KOPT-K1 (cell line): Measurements from ENCODE around the gene SIRT5.

Experiments used
- H3K27ac ChIP-seq: fragments of 200-600 bp; sonication (generic); 2 replicates; pipeline ENCODE4 v1.5.1; 2016; ENCODE audit warnings: antibody characterized with exemption, mild to moderate bottlenecking, low read depth, low read length; ENCODE audit not compliant: poor library complexity, severe bottlenecking
- H3K36me3 ChIP-seq: fragments of 200-600 bp; sonication (generic); 2 replicates; pipeline ENCODE4 v1.5.1; 2017; ENCODE audit warnings: antibody characterized with exemption, mild to moderate bottlenecking, low read length, moderate library complexity; ENCODE audit not compliant: insufficient read depth
- H3K9me3 ChIP-seq: fragments of 200-600 bp; sonication (generic); 2 replicates; pipeline ENCODE4 v1.5.1; 2017; ENCODE audit warnings: antibody characterized with exemption, low read length, mild to moderate bottlenecking; ENCODE audit not compliant: insufficient read depth, poor library complexity, severe bottlenecking

The SIRT5 gene

DNA sequence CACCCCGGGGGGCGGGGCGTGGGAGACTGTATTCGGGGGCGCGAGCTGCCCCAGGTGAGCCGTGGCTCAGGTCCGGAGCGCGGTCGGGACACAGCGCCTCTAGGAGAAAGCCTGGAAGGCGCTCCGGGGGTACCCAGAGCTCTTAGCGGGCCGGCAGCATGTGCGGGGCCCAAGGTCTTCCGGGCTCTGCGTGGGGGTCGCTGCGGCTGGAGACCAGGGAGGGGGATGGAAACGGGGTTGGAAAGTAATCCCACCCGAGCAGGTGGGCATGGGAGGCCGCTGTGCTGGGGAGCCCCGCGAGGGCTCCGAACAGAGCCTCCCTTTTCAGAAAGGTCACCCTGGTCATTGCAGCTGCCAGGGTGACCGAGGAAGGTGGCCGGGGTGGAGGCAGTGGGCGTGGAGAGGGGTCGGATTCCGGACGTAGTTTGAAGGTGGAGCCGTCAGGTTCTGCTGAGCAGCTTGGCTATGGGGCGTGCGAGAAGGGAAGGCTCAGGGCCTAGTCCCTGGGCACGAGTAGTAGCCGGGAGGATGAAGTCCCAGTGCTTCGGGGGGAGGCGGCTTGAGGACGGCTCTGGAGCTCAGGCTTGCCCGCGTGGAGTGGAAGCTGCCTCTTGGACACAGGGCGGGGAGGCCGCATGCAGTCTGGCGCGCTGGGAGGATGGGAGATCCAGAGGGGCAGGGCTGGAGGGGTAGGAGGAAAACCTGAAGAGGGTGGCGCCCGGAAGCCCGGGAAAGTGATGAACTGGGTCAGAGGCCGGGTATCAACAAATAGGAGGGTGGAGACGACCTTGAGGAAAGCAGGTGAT is at the start of gene SIRT5:
Gene SIRT5, plus strand, starts transcription at position 31 of the 806 bp plus-strand sequence. CDS start 9,510 bp downstream, outside the sequence.
- peak within 1 kb of the TSS; percentile 93 for H3K27ac ChIP-seq
- no peaks in the 10 kb centered on the region for H3K9me3 ChIP-seq
- no peaks in the 10 kb centered on the region for H3K36me3 ChIP-seq

DNA sequence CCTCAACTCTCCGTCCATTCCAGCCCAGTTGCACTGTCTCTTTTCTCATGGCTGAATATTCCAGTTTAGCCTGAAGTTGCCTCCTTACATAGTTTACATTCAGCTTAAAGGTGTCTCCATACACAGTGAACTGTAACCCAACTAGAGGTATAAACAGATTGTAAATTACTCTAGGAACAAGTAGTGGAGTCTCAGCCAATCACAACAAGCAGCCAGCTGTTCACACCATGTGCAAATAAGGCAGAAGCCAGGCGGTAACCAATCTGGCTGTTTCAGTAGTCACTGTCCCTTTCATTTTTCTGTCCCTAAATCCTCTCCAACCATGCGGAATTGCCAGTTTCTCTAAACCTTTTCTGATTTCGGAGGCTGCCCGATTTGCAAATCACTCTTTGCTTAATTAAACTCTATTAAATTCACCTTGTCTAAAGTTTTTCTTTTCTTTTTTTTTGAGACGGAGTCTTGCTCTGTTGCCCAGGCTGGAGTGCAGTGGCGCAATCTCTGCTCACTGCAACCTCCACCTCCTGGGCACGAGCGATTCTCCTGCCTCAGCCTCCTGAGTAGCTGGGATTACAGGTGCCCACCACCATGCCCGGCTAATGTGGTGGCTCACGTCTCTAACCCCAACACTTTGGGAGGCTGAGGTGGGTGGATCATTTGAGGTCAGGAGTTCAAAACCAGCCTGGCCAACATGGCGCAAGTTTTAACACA is 49.4 kb upstream of the SIRT5 start:
- no peaks in the 10 kb centered on the region for H3K36me3 ChIP-seq
- no peaks in the 10 kb centered on the region for H3K9me3 ChIP-seq
- H3K27ac ChIP-seq: no peak overlapping the region

- peak overlapping the region; percentile 59 for H3K27ac ChIP-seq
- H3K36me3 ChIP-seq: no peaks in the 10 kb centered on the region
- H3K9me3 ChIP-seq: no peaks in the 10 kb centered on the region
These were observed 48.1 kb upstream of the SIRT5 start for GRCh38 chr6:13526357-13526726.

DNA sequence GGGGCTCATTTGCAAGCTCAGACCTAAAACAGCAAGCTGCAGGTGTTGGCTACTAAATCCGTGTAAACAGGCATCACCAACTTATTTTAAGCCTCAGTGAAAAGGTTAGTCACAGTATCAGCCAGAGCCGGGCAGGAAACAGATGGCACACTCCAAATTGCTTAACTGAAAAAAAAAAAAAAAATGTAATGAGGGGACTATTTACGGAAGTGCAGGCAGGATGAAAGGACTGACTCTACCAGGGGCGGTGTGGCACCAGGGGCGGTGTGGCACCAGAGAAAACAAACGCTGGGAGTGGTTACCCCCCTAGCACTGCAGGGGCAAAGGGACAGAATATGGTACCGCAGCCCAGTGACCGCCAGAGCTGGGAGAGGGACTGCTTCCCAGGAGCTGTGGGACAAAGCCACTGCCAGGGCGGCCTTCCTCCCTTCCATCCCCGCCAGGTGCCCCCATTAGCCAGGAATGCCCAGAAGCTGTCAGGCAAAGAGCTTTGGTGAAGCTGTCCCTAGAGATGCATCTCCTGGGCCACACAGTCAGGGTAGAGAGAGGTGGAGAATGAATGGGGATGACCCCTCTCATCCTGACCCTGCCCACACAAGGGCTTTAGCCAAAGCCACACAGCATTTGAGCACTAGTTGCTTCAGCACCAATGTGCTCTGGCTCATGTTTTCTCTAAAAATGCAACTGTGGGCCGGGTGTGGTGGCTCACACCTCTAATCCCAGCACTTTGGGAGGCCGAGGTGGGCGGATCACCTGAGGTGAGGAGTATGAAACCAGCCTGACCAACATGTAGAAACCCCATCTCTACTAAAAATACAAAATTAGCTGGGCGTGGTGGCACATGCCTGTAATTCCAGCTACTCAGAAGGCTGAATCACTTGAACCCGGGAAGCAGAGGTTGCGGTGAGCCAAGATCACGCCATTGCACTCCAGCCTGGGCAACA is 47.4 kb upstream of the SIRT5 start:
- Histone ChIP-seq H3K9me3 (no peaks in the 10 kb centered on the region), H3K36me3 (no peaks in the 10 kb centered on the region), H3K27ac (peak overlapping the region; percentile 59)

DNA sequence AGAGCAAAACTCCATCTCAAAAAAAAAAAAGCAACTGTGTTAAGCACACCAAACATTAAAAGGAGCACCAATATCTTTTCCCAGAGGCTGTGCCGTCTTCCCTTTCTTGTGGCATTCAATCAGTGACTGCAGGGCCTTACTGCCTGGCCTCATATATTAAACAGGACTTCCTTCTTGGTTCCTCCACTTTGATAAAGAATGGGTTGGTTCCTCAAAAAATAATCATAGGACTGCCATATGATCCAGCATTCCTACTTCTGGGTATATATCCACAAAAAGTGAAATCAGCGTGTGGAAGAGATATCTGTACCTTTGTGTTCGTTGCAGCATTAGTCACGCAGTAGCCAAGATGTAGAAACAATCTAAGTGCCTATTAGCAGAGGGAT is 46.7 kb upstream of the SIRT5 start:
- no peaks in the 10 kb centered on the region for H3K9me3 ChIP-seq
- no peak overlapping the region for H3K27ac ChIP-seq
- H3K36me3 ChIP-seq: no peaks in the 10 kb centered on the region

DNA sequence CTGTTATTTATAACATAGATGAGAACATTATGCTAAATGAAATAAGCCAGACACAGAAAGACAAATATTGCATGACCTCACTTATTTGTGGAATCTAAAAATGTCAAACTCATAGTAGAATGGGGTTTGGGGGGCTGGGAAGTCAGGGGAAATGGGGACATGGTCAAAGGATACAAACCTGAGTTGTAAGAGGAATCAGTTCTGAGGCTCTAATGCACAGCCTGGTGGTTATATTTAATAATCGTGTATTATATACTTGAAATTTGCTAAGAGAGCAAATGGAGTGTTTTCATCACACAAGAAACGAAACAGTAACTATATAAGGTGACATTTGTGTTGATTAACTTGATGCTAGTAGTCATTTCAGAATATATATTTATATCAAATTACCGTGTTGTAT is 46.2 kb upstream of the SIRT5 start:
- Histone ChIP-seq H3K27ac (no peak overlapping the region), H3K36me3 (no peaks in the 10 kb centered on the region)

GRCh38 chr6:13528777-13529343 is 45.5 kb upstream of the SIRT5 start:
- H3K9me3 ChIP-seq: no peaks in the 10 kb centered on the region
- H3K36me3 ChIP-seq: no peaks in the 10 kb centered on the region
- no peak overlapping the region for H3K27ac ChIP-seq

More for the DNA sequence above, 46.2 kb upstream of the SIRT5 start:
- H3K9me3 ChIP-seq: no peaks in the 10 kb centered on the region

GRCh38 chr6:13531956-13532355 is 42.4 kb upstream of the SIRT5 start:
- Histone ChIP-seq H3K27ac (no peak overlapping the region), H3K36me3 (no peaks in the 10 kb centered on the region), H3K9me3 (no peaks in the 10 kb centered on the region)

GRCh38 chr6:13534536-13534935 is 39.9 kb upstream of the SIRT5 start:
- Histone ChIP-seq H3K36me3 (no peaks in the 10 kb centered on the region), H3K9me3 (no peaks in the 10 kb centered on the region), H3K27ac (no peak overlapping the region)

DNA sequence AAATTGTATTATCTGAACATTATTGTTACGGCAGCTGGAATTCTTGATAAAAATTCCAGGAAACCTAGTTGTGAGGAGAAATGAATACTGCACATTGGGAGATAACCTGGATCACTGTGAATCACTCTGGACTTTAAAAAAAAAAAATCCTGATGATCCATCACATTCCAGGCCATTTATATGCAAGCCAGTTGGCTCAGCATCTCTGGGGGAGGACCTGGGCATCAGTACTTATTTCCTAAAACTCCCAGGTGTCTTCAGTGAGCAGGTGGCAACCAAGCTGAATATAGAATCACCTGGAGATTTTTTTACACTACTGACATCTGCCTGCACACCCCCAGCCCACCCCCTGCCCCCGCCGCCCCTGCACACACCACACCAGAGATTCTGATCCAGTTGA is 39.1 kb upstream of the SIRT5 start:
- no peak overlapping the region for H3K27ac ChIP-seq
- H3K36me3 ChIP-seq: no peaks in the 10 kb centered on the region
- no peaks in the 10 kb centered on the region for H3K9me3 ChIP-seq

DNA sequence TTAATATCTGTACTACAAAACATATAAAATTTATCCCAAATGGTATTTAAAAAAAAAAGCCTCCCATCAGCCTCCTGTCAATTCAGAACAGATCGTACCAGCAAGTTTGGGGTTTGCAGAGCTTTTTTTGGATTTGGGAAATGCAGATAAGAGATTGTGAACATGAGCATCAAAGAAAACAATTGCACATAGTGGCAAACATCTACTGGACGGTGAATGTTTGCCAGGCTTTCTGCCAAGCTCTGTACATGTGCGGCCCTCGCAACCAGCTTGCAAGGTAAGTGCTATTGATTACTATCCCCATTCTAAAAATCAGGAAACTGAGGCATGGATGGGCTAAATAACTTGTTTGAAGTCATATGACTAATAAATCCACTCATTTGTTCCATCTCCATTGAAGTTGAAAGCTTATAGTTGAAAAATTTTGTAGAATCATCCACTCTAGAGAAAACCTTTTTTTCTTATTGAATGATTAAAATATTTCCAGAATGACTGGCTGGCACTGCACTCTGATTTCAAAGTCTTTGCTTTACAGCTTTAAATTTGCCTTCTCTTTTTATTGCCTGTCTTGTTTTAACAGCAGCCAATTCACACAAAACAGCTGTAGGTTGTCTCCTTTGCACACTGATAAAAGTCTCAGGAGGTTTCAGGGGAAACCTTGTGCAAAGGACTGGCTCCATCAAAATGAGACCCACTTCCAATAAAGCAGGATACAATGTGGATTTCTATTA is 37.4 kb upstream of the SIRT5 start:
- no peaks in the 10 kb centered on the region for H3K36me3 ChIP-seq
- no peaks in the 10 kb centered on the region for H3K9me3 ChIP-seq
- no peak overlapping the region for H3K27ac ChIP-seq

GRCh38 chr6:13537527-13537897 is 36.9 kb upstream of the SIRT5 start:
- H3K9me3 ChIP-seq: no peaks in the 10 kb centered on the region
- H3K27ac ChIP-seq: no peak overlapping the region
- H3K36me3 ChIP-seq: no peaks in the 10 kb centered on the region

DNA sequence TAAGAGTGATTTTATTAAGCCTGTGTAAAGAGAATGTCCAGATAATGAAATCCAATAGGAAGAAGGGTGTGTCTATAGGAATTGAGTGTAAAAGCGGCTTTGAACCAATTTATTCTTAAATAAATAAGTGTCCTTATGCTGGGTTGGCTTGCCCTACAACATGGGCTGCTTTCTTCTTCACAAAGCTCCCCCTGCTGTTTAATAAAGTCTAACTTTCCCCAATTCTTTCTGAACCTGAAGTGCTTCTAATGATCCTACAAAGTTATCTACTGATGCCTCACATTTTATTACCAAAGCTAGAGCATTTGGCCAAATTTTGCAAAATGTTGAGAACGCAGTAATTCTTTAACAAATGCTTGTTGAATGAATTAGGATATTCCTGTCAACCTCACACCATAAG is 36.3 kb upstream of the SIRT5 start:
- no peaks in the 10 kb centered on the region for H3K9me3 ChIP-seq

GRCh38 chr6:13538600-13538999 is 35.8 kb upstream of the SIRT5 start:
- H3K9me3 ChIP-seq: no peaks in the 10 kb centered on the region
- no peaks in the 10 kb centered on the region for H3K36me3 ChIP-seq
- no peak overlapping the region for H3K27ac ChIP-seq

More for the DNA sequence above, 36.3 kb upstream of the SIRT5 start:
- Histone ChIP-seq H3K27ac (no peak overlapping the region), H3K36me3 (no peaks in the 10 kb centered on the region)
